HG02943 (cell line): Measurements from ENCODE around the gene TSSK6.

Source experiments
- ATAC-seq: cut with Tn5 transposase; IDR thresholded peaks from one replicate; pipeline ENCODE4 v1.9.1; 2021; ENCODE audit warnings: mild to moderate bottlenecking, low read depth, moderate library complexity; ENCODE audit not compliant: unreplicated experiment

The TSSK6 gene

GRCh38 chr19:19465436-19466070 lies 49.8 kb downstream of the TSSK6 start:
- no peak for ATAC-seq

- ATAC-seq, result no peak
Measured at GRCh38 chr19:19464339-19465098, 50.8 kb downstream of the TSSK6 start.
